H1 (cell line): ENCODE data around the gene HIVEP3. TPM values are rescaled to one million over a fixed set of nuclear protein-coding genes. Genes with fewer than 3 reads are reported as not detected.

ENCODE experiments used
- CTCF ChIA-PET: fragments of 300-600 bp; sonication (Branson Sonifier 250); formaldehyde crosslinking; loops from one replicate; lab custom pipeline; 2021; ENCODE audit not compliant: partially characterized antibody; lab: Charles Lee
- POLR2A ChIA-PET: fragments of 300-600 bp; sonication (Branson Sonifier 250); formaldehyde crosslinking; loops from one replicate; lab custom pipeline; 2021; ENCODE audit warnings: inconsistent platforms; ENCODE audit not compliant: partially characterized antibody; lab: Charles Lee
- DNase-seq, 2 experiments: peaks; one replicate each; pipeline versions ENCODE4 v3.0.0 to v3.0.0-alpha.2; 2010 to 2022; ENCODE audit warnings: low spot score in 2 of 2, low read depth in 1 of 2, mixed read lengths in 1 of 2
- FAIRE-seq: peaks from 2 replicates; lab custom pipeline; 2011; peaks lifted over from hg19 to GRCh38; lab: Jason Lieb, UNC
- H2AFZ ChIP-seq: 2 replicates; pipeline ENCODE4 v1.8.1; 2012; ENCODE audit warnings: low read length, inconsistent platforms
- H2AK5ac ChIP-seq: 2 replicates; pipeline ENCODE4 v1.6.1; 2013; ENCODE audit warnings: low read depth, low read length
- H2BK120ac ChIP-seq: replicated peaks from 2 replicates; pipeline ENCODE3; 2013; ENCODE audit warnings: low read depth, low read length, inconsistent platforms
- H2BK12ac ChIP-seq: 2 replicates; pipeline ENCODE4 v1.6.1; 2013; ENCODE audit warnings: low read depth, low read length
- H2BK15ac ChIP-seq: 2 replicates; pipeline ENCODE4 v1.6.1; 2013; ENCODE audit warnings: low read length
- H2BK20ac ChIP-seq: 2 replicates; pipeline ENCODE4 v1.6.1; 2013; ENCODE audit warnings: low read length
- H2BK5ac ChIP-seq: 2 replicates; pipeline ENCODE4 v1.6.1; 2013; ENCODE audit warnings: low read depth, low read length
- H3K14ac ChIP-seq: 2 replicates; pipeline ENCODE4 v1.6.1; 2013; ENCODE audit warnings: inconsistent platforms; ENCODE audit not compliant: insufficient read length
- H3K18ac ChIP-seq: 2 replicates; pipeline ENCODE4 v1.6.1; 2013; ENCODE audit warnings: low read length; ENCODE audit errors: extremely low read depth
- H3K23ac ChIP-seq: 2 replicates; pipeline ENCODE4 v1.6.1; 2013; ENCODE audit warnings: inconsistent platforms; ENCODE audit not compliant: insufficient read length
- H3K23me2 ChIP-seq: 2 replicates; pipeline ENCODE4 v1.6.1; 2013; ENCODE audit warnings: low read depth, low read length
- H3K27ac ChIP-seq: 2 replicates; pipeline ENCODE4 v1.6.1; 2011; ENCODE audit warnings: low read depth, low read length, inconsistent platforms
- H3K27me3 ChIP-seq, 4 experiments: replicated peaks in 1 of 4; 1 replicate in 1 of 4; 2 replicates in 3 of 4; pipeline versions ENCODE4 v1.6.1 to v1.8.1; 2011 to 2013; ENCODE audit warnings: low read length in 3 of 4, mild to moderate bottlenecking in 3 of 4, inconsistent platforms in 2 of 4, mixed read lengths in 2 of 4, moderate library complexity in 1 of 4; ENCODE audit not compliant: control insufficient read depth in 3 of 4, insufficient read depth in 3 of 4; ENCODE audit errors: extremely low read depth in 1 of 4
- H3K36me3 ChIP-seq, 4 experiments: 2 replicates each; pipeline versions ENCODE4 v1.6.1 to v1.8.1; 2011 to 2013; ENCODE audit warnings: mild to moderate bottlenecking in 4 of 4, low read length in 3 of 4, moderate library complexity in 2 of 4, control low read depth in 1 of 4, inconsistent platforms in 1 of 4; ENCODE audit not compliant: insufficient read depth in 4 of 4, control insufficient read depth in 2 of 4
- H3K4ac ChIP-seq: replicated peaks from 2 replicates; pipeline ENCODE3; 2013; ENCODE audit warnings: low read length, low read depth, mixed read lengths, inconsistent platforms; ENCODE audit not compliant: insufficient read length
- H3K4me1 ChIP-seq, 4 experiments: replicated peaks in 1 of 4; 1 replicate in 1 of 4; 2 replicates in 3 of 4; pipeline versions ENCODE4 v1.6.1 to v1.8.1; 2011 to 2013; ENCODE audit warnings: low read length in 3 of 4, inconsistent platforms in 2 of 4, mixed read lengths in 1 of 4; ENCODE audit not compliant: insufficient read depth in 4 of 4, control insufficient read depth in 3 of 4
- H3K4me2 ChIP-seq, 2 experiments: 2 replicates each; pipeline versions ENCODE4 v1.6.1 to v1.8.1; 2011 to 2013; ENCODE audit warnings: low read depth in 2 of 2, low read length in 2 of 2, control low read depth in 1 of 2, inconsistent platforms in 1 of 2, mild to moderate bottlenecking in 1 of 2; ENCODE audit not compliant: insufficient read depth in 1 of 2
- H3K4me3 ChIP-seq, 4 experiments: fragments of 200-600, 300-600 bp in 1 of 4; sonication (generic), shearing (Covaris generic), sonication (Bioruptor Twin) in 1 of 4; 2 replicates each; pipeline versions ENCODE4 v1.5.1 to v1.8.1; 2011 to 2016; ENCODE audit warnings: low read length in 4 of 4, low read depth in 3 of 4, control low read depth in 2 of 4, inconsistent platforms in 2 of 4, mild to moderate bottlenecking in 2 of 4, mixed read lengths in 1 of 4, moderate library complexity in 1 of 4; ENCODE audit not compliant: insufficient read depth in 2 of 4; ENCODE audit errors: extremely low read depth in 1 of 4
- H3K56ac ChIP-seq: replicated peaks from 2 replicates; pipeline ENCODE3; 2013; ENCODE audit warnings: low read depth, mild to moderate bottlenecking, mixed read lengths, low read length, inconsistent platforms; ENCODE audit not compliant: insufficient read length
- H3K79me1 ChIP-seq: 2 replicates; pipeline ENCODE4 v1.6.1; 2013; ENCODE audit warnings: low read depth, low read length, control low read depth
- H3K79me2 ChIP-seq, 2 experiments: 2 replicates each; pipeline versions ENCODE4 v1.6.1 to v1.8.1; 2012 to 2013; ENCODE audit warnings: low read length in 2 of 2, mild to moderate bottlenecking in 2 of 2, inconsistent platforms in 1 of 2; ENCODE audit not compliant: insufficient read depth in 2 of 2, control insufficient read depth in 1 of 2
- H3K9ac ChIP-seq, 4 experiments: replicated peaks in 1 of 4; 1 replicate in 1 of 4; 2 replicates in 3 of 4; pipeline versions ENCODE4 v1.6.1 to v1.8.1; 2011 to 2013; ENCODE audit warnings: low read depth in 3 of 4, low read length in 3 of 4, control low read depth in 2 of 4, mild to moderate bottlenecking in 2 of 4, moderate library complexity in 2 of 4, inconsistent platforms in 1 of 4; ENCODE audit errors: extremely low read depth in 1 of 4
- H3K9me3 ChIP-seq, 2 experiments: 2 replicates each; pipeline versions ENCODE4 v1.6.1 to v1.8.1; 2012 to 2013; ENCODE audit warnings: mild to moderate bottlenecking in 2 of 2, moderate library complexity in 2 of 2, control low read depth in 1 of 2, inconsistent platforms in 1 of 2, low read depth in 1 of 2, low read length in 1 of 2, mixed read lengths in 1 of 2; ENCODE audit not compliant: insufficient read depth in 2 of 2
- H4K20me1 ChIP-seq, 2 experiments: replicated peaks in 1 of 2; 2 replicates each; pipeline versions ENCODE3 to v1.8.1; 2011 to 2013; ENCODE audit warnings: inconsistent platforms in 2 of 2, low read length in 2 of 2, mild to moderate bottlenecking in 1 of 2; ENCODE audit not compliant: insufficient read depth in 2 of 2, control insufficient read depth in 1 of 2
- H4K5ac ChIP-seq: 2 replicates; pipeline ENCODE4 v1.6.1; 2013; ENCODE audit warnings: low read length, low read depth, mixed read lengths, inconsistent platforms; ENCODE audit not compliant: insufficient read length
- H4K8ac ChIP-seq: 2 replicates; pipeline ENCODE4 v1.8.0; 2013; ENCODE audit warnings: mild to moderate bottlenecking, moderate library complexity, low read length, inconsistent platforms; ENCODE audit not compliant: insufficient read depth; ENCODE audit errors: extremely low read depth
- H4K91ac ChIP-seq: replicated peaks from 2 replicates; pipeline ENCODE3; 2013; ENCODE audit warnings: low read length, mixed read lengths, inconsistent platforms; ENCODE audit not compliant: insufficient read length
- ASH2L ChIP-seq: fragments of 200-600, 300-600 bp; sonication (generic); IDR thresholded peaks from one replicate; pipeline ENCODE4 v1.7.1; 2017; ENCODE audit warnings: low read length
- CBX5 ChIP-seq: fragments of 300-800, 300-1000 bp; sonication (generic); IDR thresholded peaks from 2 replicates; pipeline ENCODE4 v1.7.1; 2016; ENCODE audit warnings: antibody characterized with exemption, low read length, low read depth
- EGR1 ChIP-seq: IDR thresholded peaks from 2 replicates; pipeline ENCODE4 v1.6.1; 2011; ENCODE audit warnings: low read depth, low read length, borderline replicate concordance
- HDAC2 ChIP-seq, 2 experiments: fragments of 300-600 bp in 1 of 2; sonication (generic) in 1 of 2; IDR thresholded peaks; 2 replicates each; pipeline ENCODE4 v1.6.1; 2011 to 2012; ENCODE audit warnings: low read depth in 2 of 2, low read length in 2 of 2, mild to moderate bottlenecking in 2 of 2, moderate library complexity in 2 of 2, borderline replicate concordance in 1 of 2, inconsistent platforms in 1 of 2
- KDM1A ChIP-seq: fragments of 200-600, 300-600 bp; sonication (generic); IDR thresholded peaks from 2 replicates; pipeline ENCODE4 v1.7.1; 2016; ENCODE audit warnings: mild to moderate bottlenecking, low read length, borderline replicate concordance
- KDM4A ChIP-seq: IDR thresholded peaks from one replicate; pipeline ENCODE4 v1.7.1; 2012; ENCODE audit warnings: low read depth, mild to moderate bottlenecking, moderate library complexity, low read length, inconsistent platforms; ENCODE audit not compliant: severe bottlenecking
- POU5F1 ChIP-seq: IDR thresholded peaks from 2 replicates; pipeline ENCODE4 v1.6.1; 2011; ENCODE audit warnings: low read depth, mild to moderate bottlenecking, low read length, moderate library complexity
- SP1 ChIP-seq: IDR thresholded peaks from 2 replicates; pipeline ENCODE4 v1.6.1; 2011; ENCODE audit warnings: low read depth, low read length
- SUZ12 ChIP-seq: fragments of 200-600 bp; sonication (generic); IDR thresholded peaks from 2 replicates; pipeline ENCODE4 v1.6.1; 2012; ENCODE audit warnings: mild to moderate bottlenecking, inconsistent platforms, low read length, moderate library complexity, mixed read lengths
- TEAD4 ChIP-seq: IDR thresholded peaks from 2 replicates; pipeline ENCODE4 v1.6.1; 2012; ENCODE audit warnings: low read depth, low read length, inconsistent platforms, mixed read lengths
- YY1 ChIP-seq: IDR thresholded peaks from 2 replicates; pipeline ENCODE4 v1.6.1; 2011; ENCODE audit warnings: low read depth, mild to moderate bottlenecking, low read length
- WGBS, 2 experiments: shearing (Covaris generic) in 1 of 2; methylation state at CpG; one replicate each; pipeline versions ENCODE4 v1.1.6 to v1.1.7; 2013 to 2015; ENCODE audit warnings: low lambda C conversion rate in 2 of 2, mixed read lengths in 2 of 2, inconsistent platforms in 1 of 2, low coverage in 1 of 2, missing lambda C conversion rate in 1 of 2; ENCODE audit not compliant: insufficient replicate concordance in 2 of 2, insufficient coverage in 1 of 2, insufficient read length in 1 of 2; ENCODE audit errors: extremely low coverage in 1 of 2, missing lambda C conversion rate in 1 of 2; 5-methylcytosine and 5-hydroxymethylcytosine counted together
- polyA plus RNA-seq, 7 experiments: library from polyadenylated mRNA; depleted of rRNA in 3 of 7; stranded (reverse) in 5 of 7; unstranded in 2 of 7; fragments of >200 nt in 5 of 7; fragments of 200-250 nt in 2 of 7; gene quantifications; 1 replicate in 5 of 7; 2 replicates in 1 of 7; 4 replicates in 1 of 7; pipeline versions ENCODE4 v1.2.1 to v1.2.3, GENCODE V29; 2011 to 2013; ENCODE audit warnings: missing spikeins in 2 of 7, mixed read lengths in 2 of 7
- total RNA-seq: library from RNA; stranded (reverse); fragmentation: NEBNext Ultra II Directional; extraction: Animal tissue kit (Norgen Biotek cat#: 25700); gene quantifications from 2 replicates; pipeline ENCODE4 v1.2.1, GENCODE V29; 2021
- TF ChIP-seq, protein P1 (sequence below), 3 experiments: IDR thresholded peaks; 1 replicate in 2 of 3; 2 replicates in 1 of 3; pipeline versions ENCODE4 v1.5.1 to v1.6.1; 2011; ENCODE audit warnings: low read length in 3 of 3, mild to moderate bottlenecking in 3 of 3, inconsistent platforms in 2 of 3, low read depth in 1 of 3, moderate library complexity in 1 of 3; ENCODE audit not compliant: insufficient read depth in 1 of 3; ENCODE audit errors: control extremely low read depth in 1 of 3

HIVEP3 gene
- total and polyA plus RNA-seq, 2 of the 8 experiments (the other 6 are each of a cell fraction or from before 2014, with no cell fraction given) = 0.24 to 0.69 TPM

DNA sequence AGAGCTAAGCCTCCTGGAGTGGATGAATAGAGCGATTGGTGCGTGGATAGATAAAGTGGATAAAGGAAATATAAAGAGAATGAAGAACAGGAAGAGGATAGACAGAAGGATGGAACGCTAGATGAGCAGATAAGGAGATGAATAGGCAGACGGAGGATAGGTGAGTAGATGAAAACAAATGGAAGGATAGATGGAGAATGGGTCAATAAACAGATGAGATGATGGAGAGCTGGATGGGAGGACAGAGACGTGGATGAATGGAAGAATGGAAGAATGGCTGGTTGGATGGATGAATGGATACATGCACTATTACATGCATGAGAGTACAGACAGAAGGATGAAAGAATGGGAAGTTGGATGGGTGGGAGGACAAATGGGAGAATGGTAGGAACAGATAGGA is 399.1 kb downstream of the HIVEP3 start:
- Histone ChIP-seq H3K4me1 (peaks cover 6 to 13% (median 8%) of the 10 kb centered on the region in 4 experiments), H3K18ac (no peak overlapping the region), H2BK120ac (no peak overlapping the region), H3K23ac (no peak overlapping the region), H2BK20ac (no peak overlapping the region), H4K8ac (no peak overlapping the region), H3K79me2 (no peaks in the 10 kb centered on the region), H2AFZ (no peak overlapping the region), H2AK5ac (no peak overlapping the region), H3K14ac (no peak overlapping the region), H4K91ac (no peak overlapping the region), H3K36me3 (no peaks in the 10 kb centered on the region), H3K79me1 (no peaks in the 10 kb centered on the region), H3K23me2 (no peaks in the 10 kb centered on the region; the same call in 1 of the 2 replicates), H4K5ac (no peak overlapping the region), H3K56ac (no peak overlapping the region), H3K4ac (no peak overlapping the region), H2BK5ac (no peak overlapping the region), H3K4me3 (no peak overlapping the region), H4K20me1 (no peaks in the 10 kb centered on the region), H3K27ac (no peak overlapping the region), H3K9me3 (no peaks in the 10 kb centered on the region), H3K27me3 (peaks cover 0 to 9% (median 5%) of the 10 kb centered on the region in 4 experiments; a peak in 5 of 7 replicates), H3K4me2 (no peak overlapping the region), H3K9ac (no peak overlapping the region), H2BK15ac (no peak overlapping the region), H2BK12ac (no peak overlapping the region)
- ChIA-PET CTCF (interaction anchor here (1.0 to 10.4 kb wide), 7 partner anchors 23 to 236 kb away, joined by 3 to 205 read pairs (median 3); partner anchors contain the start of gene EDN2), POLR2A (no interaction called here)
- WGBS, 2 experiments = 80 to 100% methylated on average over 2 to 4 of the region's 5 CpGs
- FAIRE-seq = no peak
- DNase-seq = no peak
- TF ChIP-seq YY1 = no peak
- no peak for TF ChIP-seq KDM1A
- TF ChIP-seq TEAD4 = no peak
- TF ChIP-seq POU5F1 = no peak
- TF ChIP-seq CBX5 = no peak
- no peak for TF ChIP-seq SP1
- TF ChIP-seq, protein P1, sequence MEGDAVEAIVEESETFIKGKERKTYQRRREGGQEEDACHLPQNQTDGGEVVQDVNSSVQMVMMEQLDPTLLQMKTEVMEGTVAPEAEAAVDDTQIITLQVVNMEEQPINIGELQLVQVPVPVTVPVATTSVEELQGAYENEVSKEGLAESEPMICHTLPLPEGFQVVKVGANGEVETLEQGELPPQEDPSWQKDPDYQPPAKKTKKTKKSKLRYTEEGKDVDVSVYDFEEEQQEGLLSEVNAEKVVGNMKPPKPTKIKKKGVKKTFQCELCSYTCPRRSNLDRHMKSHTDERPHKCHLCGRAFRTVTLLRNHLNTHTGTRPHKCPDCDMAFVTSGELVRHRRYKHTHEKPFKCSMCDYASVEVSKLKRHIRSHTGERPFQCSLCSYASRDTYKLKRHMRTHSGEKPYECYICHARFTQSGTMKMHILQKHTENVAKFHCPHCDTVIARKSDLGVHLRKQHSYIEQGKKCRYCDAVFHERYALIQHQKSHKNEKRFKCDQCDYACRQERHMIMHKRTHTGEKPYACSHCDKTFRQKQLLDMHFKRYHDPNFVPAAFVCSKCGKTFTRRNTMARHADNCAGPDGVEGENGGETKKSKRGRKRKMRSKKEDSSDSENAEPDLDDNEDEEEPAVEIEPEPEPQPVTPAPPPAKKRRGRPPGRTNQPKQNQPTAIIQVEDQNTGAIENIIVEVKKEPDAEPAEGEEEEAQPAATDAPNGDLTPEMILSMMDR (IDR thresholded peaks at IDR 0.05; ENCODE audit: control extremely low read depth in 1 of 3, insufficient read depth in 1 of 3, low read depth in 1 of 3, low read length in 3 of 3) = no peak
- no peak for TF ChIP-seq KDM4A
- TF ChIP-seq EGR1 = no peak
- no peak for TF ChIP-seq ASH2L
- no peak for TF ChIP-seq HDAC2 (IDR thresholded peaks at IDR 0.05; ENCODE audit: borderline replicate concordance in 1 of 2, low read depth in 2 of 2, low read length in 2 of 2)
- no peak for TF ChIP-seq SUZ12
